Occipital lobe (tissue), 2 donors: ENCODE data around the gene TSHZ2. TPM values are rescaled to one million over a fixed set of nuclear protein-coding genes. Genes with fewer than 3 reads are reported as not detected.
"Not testable (repeated sequence)": the region's sequence is repeated elsewhere in the genome, so short reads cannot be mapped to it uniquely, and the experiment has no call there.

Experiments used
- DNase-seq: peaks from one replicate; lab custom pipeline; 2025; lab: John Stamatoyannopoulos, UW
- total RNA-seq: library from RNA; depleted of rRNA; stranded (reverse); fragments of >200 nt; gene quantifications from one replicate; pipeline ENCODE4 v1.2.3, GENCODE V29; 2014

TSHZ2 gene
- total RNA-seq, 1 donor from 2014 or later: 0.31 TPM

GRCh38 chr20:53491462-53491861 lies 519.3 kb downstream of the TSHZ2 start:
- no peak for DNase-seq

GRCh38 chr20:53492212-53492611 lies 520.1 kb downstream of the TSHZ2 start:
- no peak for DNase-seq

DNA sequence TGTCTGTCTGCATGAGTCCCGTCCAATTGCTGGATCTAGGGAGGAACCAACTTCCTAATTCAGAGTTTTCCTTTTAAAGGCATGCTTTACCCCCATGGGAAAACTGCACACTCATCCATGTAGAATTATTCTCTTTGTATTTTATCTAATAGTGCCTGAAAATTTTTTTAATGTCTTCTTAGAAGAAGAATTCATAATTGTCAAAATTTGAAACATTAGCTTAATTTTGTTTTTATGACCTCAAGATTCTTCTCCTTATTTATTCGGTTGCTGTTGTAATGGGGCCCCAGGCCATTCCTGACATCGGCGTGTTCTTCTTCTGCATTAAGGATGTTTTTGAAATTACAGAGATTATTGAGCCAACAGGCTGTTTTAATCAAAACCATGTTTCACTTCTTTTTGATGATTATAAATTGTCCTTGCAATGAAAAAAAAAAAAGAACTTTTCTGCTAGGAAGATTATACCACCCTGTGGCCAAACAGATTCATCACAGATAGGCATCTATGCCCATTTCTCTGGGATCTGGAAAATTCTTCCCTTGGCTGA lies 521.2 kb downstream of the TSHZ2 start:
- no peak for DNase-seq

GRCh38 chr20:53494753-53495152 lies 522.6 kb downstream of the TSHZ2 start:
- no peak for DNase-seq

DNA sequence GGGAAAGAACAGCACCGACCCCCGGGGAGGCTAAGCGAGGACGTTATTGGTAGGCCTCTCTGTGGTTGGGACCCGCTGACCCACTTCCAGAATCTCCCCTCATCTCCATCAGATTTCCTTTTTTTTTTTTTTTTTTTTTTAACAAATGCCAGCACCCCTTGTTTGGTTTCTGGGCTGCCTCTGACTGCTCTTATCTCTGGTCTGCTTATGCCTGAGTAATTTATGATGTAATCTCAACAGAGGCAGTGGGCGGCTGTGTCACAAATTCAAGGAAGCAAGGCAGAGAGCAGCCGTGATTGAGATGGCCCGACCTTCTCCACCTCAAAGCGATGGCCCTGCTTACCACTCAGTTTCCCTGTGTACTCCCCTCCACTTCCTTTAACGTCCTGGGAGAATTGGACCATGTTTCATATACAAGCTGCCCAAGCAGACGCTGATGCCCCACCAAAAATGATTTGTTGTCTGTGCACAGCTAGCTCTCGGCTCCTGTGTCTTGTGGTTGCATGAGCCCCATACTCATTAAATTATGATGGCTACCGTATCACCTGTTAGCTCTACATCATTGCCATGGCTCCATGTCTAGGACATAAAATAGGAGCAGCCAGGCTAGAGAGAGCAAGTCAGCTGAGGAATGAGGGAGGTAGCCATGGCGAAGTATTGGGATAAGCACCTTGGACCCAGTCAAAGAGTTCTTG lies 523.4 kb downstream of the TSHZ2 start:
- no peak for DNase-seq

- DNase-seq: no peak
Measured at GRCh38 chr20:53497246-53497645, 525.1 kb downstream of the TSHZ2 start.

- DNase-seq: no peak
Measured at GRCh38 chr20:53498341-53498740, 526.2 kb downstream of the TSHZ2 start.

DNA sequence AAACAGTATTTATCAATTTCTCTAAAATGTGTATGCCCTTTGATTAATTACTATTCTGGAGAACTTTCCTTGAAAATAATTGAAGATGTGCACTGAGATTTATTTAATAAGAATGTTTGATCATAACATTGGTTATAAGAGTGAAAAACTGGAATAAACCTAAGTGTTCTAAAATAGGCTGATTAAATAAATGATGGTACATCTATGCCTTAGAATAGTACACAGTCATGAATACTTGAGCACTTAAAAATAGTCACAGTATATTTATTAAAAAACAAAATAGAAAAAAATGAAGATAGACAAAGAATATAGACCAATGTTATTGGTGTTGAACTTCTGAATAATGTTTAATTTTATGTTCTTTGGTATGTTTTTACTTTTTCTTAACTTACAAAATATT lies 528.5 kb downstream of the TSHZ2 start:
- no peak for DNase-seq

- DNase-seq: no peak
Measured at GRCh38 chr20:53502820-53503219, 530.7 kb downstream of the TSHZ2 start.

GRCh38 chr20:53503517-53503919 lies 531.4 kb downstream of the TSHZ2 start:
- DNase-seq: no peak

DNA sequence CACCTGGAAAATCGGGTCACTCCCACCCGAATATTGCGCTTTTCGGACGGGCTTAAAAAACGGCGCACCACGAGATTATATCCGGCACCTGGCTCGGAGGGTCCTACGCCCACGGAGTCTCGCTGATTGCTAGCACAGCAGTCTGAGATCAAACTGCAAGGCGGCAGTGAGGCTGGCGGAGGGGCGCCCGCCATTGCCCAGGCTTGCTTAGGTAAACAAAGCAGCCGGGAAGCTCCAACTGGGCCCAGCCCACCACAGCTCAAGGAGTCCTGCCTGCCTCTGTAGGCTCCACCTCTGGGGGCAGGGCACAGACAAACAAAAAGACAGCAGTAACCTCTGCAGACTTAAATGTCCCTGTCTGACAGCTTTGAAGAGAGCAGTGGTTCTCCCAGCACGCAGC lies 531.9 kb downstream of the TSHZ2 start:
- DNase-seq: not testable (repeated sequence)

DNA sequence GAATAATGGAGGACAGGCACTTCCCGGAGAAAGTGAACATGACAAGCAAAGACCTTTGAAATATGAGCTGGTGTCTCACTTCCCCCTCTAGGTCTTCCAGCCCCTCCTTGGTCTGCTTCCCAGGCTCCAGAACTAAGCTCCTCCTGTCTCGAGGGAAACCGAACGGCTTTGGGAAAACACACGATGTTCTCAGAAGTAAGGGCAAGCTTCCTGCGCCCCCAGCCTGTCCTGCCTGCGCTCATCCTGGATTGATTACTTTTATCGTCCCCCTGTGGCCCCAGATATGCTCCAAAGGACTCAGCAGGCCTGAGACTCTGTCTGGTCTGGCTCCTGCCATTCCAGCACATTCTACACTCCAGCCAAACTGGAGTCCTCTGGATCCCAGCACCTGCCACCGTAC lies 538.1 kb downstream of the TSHZ2 start:
- DNase-seq: no peak

DNA sequence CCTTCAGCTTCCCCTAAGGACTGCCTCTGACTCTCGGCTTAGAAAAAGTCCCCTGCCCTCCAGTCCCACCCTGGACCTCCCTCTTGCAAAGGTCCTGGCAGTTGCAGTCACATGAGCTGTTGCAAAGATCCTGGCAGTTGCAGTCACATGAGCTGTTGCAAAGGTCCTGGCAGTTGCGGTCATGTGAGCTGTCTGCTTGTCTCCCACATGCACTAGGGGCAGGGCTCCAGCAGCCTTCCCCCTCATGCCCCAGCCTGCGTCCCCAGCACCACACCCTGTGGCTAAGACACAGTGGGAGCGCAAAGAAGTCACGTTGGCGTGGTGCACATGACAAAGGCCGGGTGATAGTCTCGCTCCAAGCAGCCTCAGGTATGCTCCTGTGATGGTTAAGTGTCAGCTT lies 538.5 kb downstream of the TSHZ2 start:
- DNase-seq: no peak

DNA sequence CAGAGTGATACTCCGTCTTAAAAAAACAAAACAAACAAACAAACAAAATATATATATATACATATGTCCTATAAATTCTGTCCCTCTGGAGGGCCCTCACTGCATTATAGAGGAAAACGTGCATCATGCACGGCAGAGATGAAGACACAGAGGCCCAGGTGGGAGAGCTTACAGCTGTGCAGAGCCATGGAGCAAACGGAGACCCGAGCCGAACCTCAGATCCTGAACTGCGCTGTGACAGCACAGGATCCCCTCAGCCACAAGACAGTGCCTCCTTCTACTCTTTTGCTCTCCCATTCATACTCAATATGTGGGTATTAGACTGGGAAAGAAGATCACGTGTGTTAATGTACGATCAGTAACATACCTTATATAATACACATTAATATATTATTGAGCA lies 539.9 kb downstream of the TSHZ2 start:
- no peak for DNase-seq

GRCh38 chr20:53513168-53513488 lies 541.0 kb downstream of the TSHZ2 start:
- DNase-seq: no peak

- no peak for DNase-seq
Measured at GRCh38 chr20:53513489-53514298, 541.5 kb downstream of the TSHZ2 start.

DNA sequence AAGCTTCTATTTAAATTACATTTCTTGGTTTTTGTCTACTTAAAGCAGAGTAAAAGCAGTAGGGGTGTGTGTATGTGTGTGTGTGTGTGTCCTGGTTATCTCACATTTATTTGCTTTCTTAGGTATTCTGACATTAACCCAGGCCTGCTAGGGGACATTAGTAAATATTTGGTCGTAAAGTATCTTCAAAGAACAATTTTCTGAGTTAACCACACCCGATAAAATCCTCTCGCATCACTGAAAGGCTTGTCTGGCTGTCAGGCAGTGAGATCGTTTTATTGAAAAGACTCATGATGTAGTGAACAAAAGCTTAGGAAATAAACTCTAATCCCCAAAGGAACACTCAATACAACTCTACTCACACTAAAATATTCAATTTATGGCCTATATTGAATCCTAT lies 543.6 kb downstream of the TSHZ2 start:
- no peak for DNase-seq

GRCh38 chr20:53517146-53517545 lies 545.0 kb downstream of the TSHZ2 start:
- DNase-seq: no peak

DNA sequence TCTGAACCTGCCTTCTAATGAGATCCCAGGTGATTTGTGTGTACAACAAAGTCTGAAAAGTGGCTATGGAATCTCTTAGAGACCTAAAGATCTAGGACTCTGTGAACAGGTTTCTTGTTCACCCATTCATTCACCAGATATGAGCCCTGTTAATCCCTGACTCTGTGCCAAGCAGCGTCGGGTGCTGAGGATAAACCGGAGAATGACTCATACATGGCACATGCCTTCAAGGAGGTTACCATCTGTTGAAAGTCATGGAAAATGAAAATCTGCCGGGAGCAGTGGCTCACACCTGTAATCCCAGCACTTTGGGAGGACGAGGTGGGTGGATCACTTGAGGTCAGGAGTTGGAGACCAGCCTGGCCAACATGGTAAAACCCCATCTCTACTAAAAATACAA lies 549.3 kb downstream of the TSHZ2 start:
- not testable (repeated sequence) for DNase-seq

- no peak for DNase-seq
Measured at GRCh38 chr20:53522026-53522425, 549.9 kb downstream of the TSHZ2 start.

- no peak for DNase-seq
Measured at GRCh38 chr20:53522696-53523095, 550.5 kb downstream of the TSHZ2 start.

DNA sequence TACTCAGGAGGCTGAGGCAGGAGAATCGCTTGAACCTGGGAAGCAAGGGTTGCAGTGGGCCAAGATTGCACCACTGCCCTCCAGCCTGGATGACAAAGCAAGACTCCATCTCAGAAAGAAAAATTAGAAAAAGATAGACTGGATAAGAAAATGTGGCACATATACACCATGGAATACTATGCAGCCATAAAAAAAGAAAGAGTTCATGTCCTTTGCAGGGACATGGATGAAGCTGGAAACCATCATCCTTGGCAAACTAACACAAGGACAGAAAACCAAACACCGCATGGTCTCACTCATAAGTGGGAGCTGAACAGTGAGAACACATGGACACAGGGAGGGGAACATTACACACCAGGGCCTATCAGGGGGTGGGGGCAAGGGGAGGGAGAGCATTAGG lies 551.5 kb downstream of the TSHZ2 start:
- DNase-seq: not testable (repeated sequence)
